ENCODE results near the gene MAP3K15. TPM values are rescaled to one million over a fixed set of nuclear protein-coding genes. Genes with fewer than 3 reads are reported as not detected.

Gene MAP3K15
- total RNA-seq, 2 donors from 2014 or later, result 0.26 to 0.33 TPM

GRCh38 chrX:19372547-19373331, 142.6 kb downstream of the MAP3K15 start:
- DNase-seq, result peak in 2 of 4 donors; percentile 13 to 16
- Histone ChIP-seq H3K27ac (no peak overlapping the region), H3K27me3 (no peaks in the 10 kb centered on the region), H3K36me3 (replicated peaks in 1 of 2; ENCODE audit: insufficient read depth in 1 of 2, low read depth in 2 of 2) (no peaks in the 10 kb centered on the region), H3K9me3 (no peaks in the 10 kb centered on the region), H3K4me1 (peaks cover 7% of the 10 kb centered on the region), H3K4me3 (no peak overlapping the region)
- intact Hi-C loops (cut with DNase I), result no loop called here
- ATAC-seq, result peak; percentile 50
- 0 to 6% methylated on average over 2 to 19 of the region's 20 CpGs for WGBS, 2 donors
- TF ChIP-seq CTCF (IDR thresholded peaks at IDR 0.05) (no peak), POLR2A (IDR thresholded peaks at IDR 0.05) (no peak)

DNA sequence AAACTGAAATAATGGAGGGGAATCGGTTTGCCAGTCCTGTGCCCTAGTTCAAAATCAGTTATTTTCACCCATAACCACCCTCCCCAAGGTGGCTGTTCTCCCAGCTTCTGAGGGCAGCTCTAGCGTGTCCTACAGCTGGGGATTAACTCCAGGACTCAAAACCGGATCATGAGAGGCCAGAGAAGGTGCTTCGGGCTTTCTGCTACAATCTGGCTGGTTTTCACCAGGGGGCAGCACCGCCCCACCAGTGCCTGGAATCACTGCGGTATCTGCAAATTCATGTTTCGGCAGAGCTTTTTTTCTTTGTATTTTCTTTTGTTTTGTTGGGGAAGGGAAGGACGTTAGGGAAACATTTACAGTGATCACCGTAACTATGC, 143.2 kb downstream of the MAP3K15 start:
- DNase-seq (peak; percentile 66 to 76 (median 67)), ATAC-seq (peak; percentile 92)
- no peaks in the 10 kb centered on the region for H3K9me3 ChIP-seq
- intact Hi-C loops (cut with DNase I), result no loop called here
- 0 to 1% methylated on average over 6 to 9 of the region's 9 CpGs for WGBS, 2 donors
- H3K27me3 ChIP-seq, result no peaks in the 10 kb centered on the region
- peaks cover 7% of the 10 kb centered on the region for H3K4me1 ChIP-seq
- H3K36me3 ChIP-seq (replicated peaks in 1 of 2; ENCODE audit: insufficient read depth in 1 of 2, low read depth in 2 of 2), result no peaks in the 10 kb centered on the region
- H3K4me3 ChIP-seq, result no peak overlapping the region
- TF ChIP-seq POLR2A (IDR thresholded peaks at IDR 0.05) (no peak), CTCF (IDR thresholded peaks at IDR 0.05) (peak; percentile 37 to 78 (median 68))
- H3K27ac ChIP-seq, result no peak overlapping the region

DNA sequence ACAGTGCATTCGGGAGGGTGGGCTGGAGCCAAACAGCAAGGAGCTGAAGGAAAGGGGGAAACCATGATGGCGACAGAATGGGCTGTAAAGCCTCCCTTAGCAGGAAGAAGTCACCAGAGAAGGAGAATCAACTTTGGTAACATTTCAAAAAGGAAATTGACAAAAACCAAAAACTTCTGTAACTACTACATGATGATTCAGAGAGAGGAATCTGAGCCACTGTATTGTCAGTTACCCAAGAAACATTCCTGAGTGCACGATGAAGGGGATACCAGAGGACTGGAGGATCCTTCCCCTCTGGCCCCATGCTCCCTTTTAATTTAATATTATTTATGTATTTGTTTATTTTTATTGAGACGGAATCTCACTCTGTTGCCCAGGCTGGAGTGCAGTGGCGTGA, 145.2 kb downstream of the MAP3K15 start:
- intact Hi-C loops (cut with DNase I), result no loop called here
- ATAC-seq (no peak), DNase-seq (no peak)
- 80 to 85% methylated on average over 5 of the region's 5 CpGs for WGBS, 2 donors
- Histone ChIP-seq H3K27ac (no peak overlapping the region), H3K9me3 (no peaks in the 10 kb centered on the region), H3K4me1 (peaks cover 7% of the 10 kb centered on the region), H3K4me3 (no peak overlapping the region), H3K36me3 (replicated peaks in 1 of 2; ENCODE audit: insufficient read depth in 1 of 2, low read depth in 2 of 2) (no peaks in the 10 kb centered on the region), H3K27me3 (no peaks in the 10 kb centered on the region)
- no peak for TF ChIP-seq POLR2A (IDR thresholded peaks at IDR 0.05)
- no peak for TF ChIP-seq CTCF (IDR thresholded peaks at IDR 0.05)

DNA sequence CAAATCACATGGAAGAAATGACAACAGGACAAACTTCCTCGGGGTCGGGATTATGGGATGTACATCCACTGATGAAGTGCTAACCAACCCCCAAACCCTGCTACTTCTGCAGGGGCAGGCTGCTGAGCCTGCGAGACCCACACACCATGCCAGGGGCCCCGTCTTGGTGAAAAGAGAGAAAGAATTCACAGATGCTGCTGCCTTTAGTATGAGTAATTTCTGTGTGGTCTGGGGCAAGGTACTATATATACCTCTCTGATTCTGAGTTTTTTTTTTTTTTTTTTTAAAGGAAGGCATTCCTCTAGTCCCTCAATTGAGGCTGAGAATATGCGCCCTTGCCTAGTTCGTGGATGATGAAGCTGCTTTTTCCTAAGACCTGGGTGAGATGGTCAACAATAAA, 146.7 kb downstream of the MAP3K15 start:
- ATAC-seq (no peak), DNase-seq (no peak)
- TF ChIP-seq CTCF (IDR thresholded peaks at IDR 0.05) (no peak), POLR2A (IDR thresholded peaks at IDR 0.05) (no peak)
- Histone ChIP-seq H3K27me3 (no peaks in the 10 kb centered on the region), H3K27ac (no peak overlapping the region), H3K4me1 (peaks cover 7% of the 10 kb centered on the region), H3K4me3 (no peak overlapping the region), H3K36me3 (replicated peaks in 1 of 2; ENCODE audit: insufficient read depth in 1 of 2, low read depth in 2 of 2) (no peaks in the 10 kb centered on the region), H3K9me3 (no peaks in the 10 kb centered on the region)
- intact Hi-C loops (cut with DNase I), result no loop called here
- 86 to 94% methylated on average over 2 to 6 of the region's 6 CpGs for WGBS, 2 donors

- H3K27ac ChIP-seq, result no peak overlapping the region
Measured at GRCh38 chrX:19361701-19362100, 153.6 kb downstream of the MAP3K15 start.

More at GRCh38 chrX:19361701-19362100, 153.6 kb downstream of the MAP3K15 start:
- Histone ChIP-seq H3K4me3 (no peak overlapping the region), H3K9me3 (no peaks in the 10 kb centered on the region), H3K4me1 (no peaks in the 10 kb centered on the region), H3K27me3 (no peaks in the 10 kb centered on the region), H3K36me3 (replicated peaks in 1 of 2; ENCODE audit: insufficient read depth in 1 of 2, low read depth in 2 of 2) (peaks cover 0 to 5% of the 10 kb centered on the region in 2 donors)
- TF ChIP-seq POLR2A (IDR thresholded peaks at IDR 0.05) (no peak), CTCF (IDR thresholded peaks at IDR 0.05) (no peak)
- 64% methylated on average over 4 of the region's 4 CpGs for WGBS, 2 donors
- DNase-seq (no peak), ATAC-seq (no peak)
- intact Hi-C loops (cut with DNase I), result no loop called here

Data from body of pancreas (tissue), 4 donors.